ENCODE results near the gene CMTM1.
A peak's percentile ranks its signal among the peaks of the same experiment; 100 is the strongest.

Gene CMTM1, protein sequence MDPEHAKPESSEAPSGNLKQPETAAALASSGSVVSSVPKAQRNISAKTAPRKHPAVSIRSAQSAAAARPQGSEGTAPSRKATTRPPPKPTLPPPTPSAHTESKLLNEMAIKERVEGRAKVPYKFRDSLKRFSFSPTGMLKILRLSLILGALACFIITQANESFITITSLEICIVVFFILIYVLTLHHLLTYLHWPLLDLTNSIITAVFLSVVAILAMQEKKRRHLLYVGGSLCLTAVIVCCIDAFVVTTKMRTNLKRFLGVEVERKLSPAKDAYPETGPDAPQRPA

GRCh38 chr16:66566051-66566901 lies at the start of gene CMTM1:
CMTM1 (plus strand) TSS chr16:66566439; CDS start chr16:66566514, 75 bp downstream.
- in situ Hi-C loops (cut with HindIII; ENCODE audit: low pct_unique_long_range_greater_than_20kb, low sequenced_read_pairs) = no loop called here
- TF ChIP-seq JUND (IDR thresholded peaks at IDR 0.05; ENCODE audit: low read depth) = no peak
- DNase-seq (ENCODE audit: low read depth in 1 of 2, low spot score in 1 of 2) = no peak

- TF ChIP-seq JUND (IDR thresholded peaks at IDR 0.05; ENCODE audit: low read depth) = no peak
- DNase-seq (ENCODE audit: low read depth in 1 of 2, low spot score in 1 of 2) = no peak
Observed at GRCh38 chr16:66516509-66516807, 49.8 kb upstream of the CMTM1 start.

GRCh38 chr16:66516808-66517585 lies 49.2 kb upstream of the CMTM1 start:
- no peak for TF ChIP-seq JUND (IDR thresholded peaks at IDR 0.05; ENCODE audit: low read depth)
- in situ Hi-C loops (cut with HindIII; ENCODE audit: low pct_unique_long_range_greater_than_20kb, low sequenced_read_pairs) = no loop called here
- DNase-seq (ENCODE audit: low read depth in 1 of 2, low spot score in 1 of 2) = peak in 1 of 2 experiments; percentile 63

More at GRCh38 chr16:66516509-66516807, 49.8 kb upstream of the CMTM1 start:
- in situ Hi-C loops (cut with HindIII; ENCODE audit: low pct_unique_long_range_greater_than_20kb, low sequenced_read_pairs) = no loop called here

- in situ Hi-C loops (cut with HindIII; ENCODE audit: low pct_unique_long_range_greater_than_20kb, low sequenced_read_pairs) = no loop called here
- no peak for TF ChIP-seq JUND (IDR thresholded peaks at IDR 0.05; ENCODE audit: low read depth)
- no peak for DNase-seq (ENCODE audit: low read depth in 1 of 2, low spot score in 1 of 2)
Observed at GRCh38 chr16:66517586-66518263, 48.5 kb upstream of the CMTM1 start.

GRCh38 chr16:66519482-66520373 lies 46.5 kb upstream of the CMTM1 start:
- TF ChIP-seq JUND (IDR thresholded peaks at IDR 0.05; ENCODE audit: low read depth) = no peak
- DNase-seq (ENCODE audit: low read depth in 1 of 2, low spot score in 1 of 2) = no peak
- in situ Hi-C loops (cut with HindIII; ENCODE audit: low pct_unique_long_range_greater_than_20kb, low sequenced_read_pairs) = no loop called here

- in situ Hi-C loops (cut with HindIII; ENCODE audit: low pct_unique_long_range_greater_than_20kb, low sequenced_read_pairs) = no loop called here
- TF ChIP-seq JUND (IDR thresholded peaks at IDR 0.05; ENCODE audit: low read depth) = no peak
- no peak for DNase-seq (ENCODE audit: low read depth in 1 of 2, low spot score in 1 of 2)
Observed at GRCh38 chr16:66520406-66521170, 45.7 kb upstream of the CMTM1 start.

DNA sequence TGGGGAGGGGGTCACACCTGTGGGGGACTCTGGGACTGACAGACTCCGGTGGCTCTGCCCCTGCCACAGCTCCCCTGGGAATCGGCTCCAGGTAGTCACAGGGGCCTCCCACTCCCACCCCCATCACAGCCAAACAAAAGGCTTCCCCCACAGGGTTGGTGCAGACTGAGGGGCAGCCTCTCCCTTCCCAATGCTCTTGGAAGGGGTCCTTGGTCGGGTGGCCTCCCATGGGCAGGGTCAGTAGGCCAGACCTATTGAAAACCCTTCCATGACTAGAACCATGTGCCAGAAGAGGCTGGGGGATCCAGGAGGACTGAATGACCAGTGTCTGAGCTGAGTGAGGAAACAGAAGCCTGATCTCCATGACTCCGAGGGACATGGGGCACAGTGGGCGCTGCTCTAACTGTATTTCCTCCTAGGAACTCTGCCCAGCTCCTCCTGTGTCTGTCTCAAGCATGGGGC lies 45.0 kb upstream of the CMTM1 start:
- TF ChIP-seq JUND (IDR thresholded peaks at IDR 0.05; ENCODE audit: low read depth) = no peak
- in situ Hi-C loops (cut with HindIII; ENCODE audit: low pct_unique_long_range_greater_than_20kb, low sequenced_read_pairs) = no loop called here
- DNase-seq (ENCODE audit: low read depth in 1 of 2, low spot score in 1 of 2) = no peak

DNA sequence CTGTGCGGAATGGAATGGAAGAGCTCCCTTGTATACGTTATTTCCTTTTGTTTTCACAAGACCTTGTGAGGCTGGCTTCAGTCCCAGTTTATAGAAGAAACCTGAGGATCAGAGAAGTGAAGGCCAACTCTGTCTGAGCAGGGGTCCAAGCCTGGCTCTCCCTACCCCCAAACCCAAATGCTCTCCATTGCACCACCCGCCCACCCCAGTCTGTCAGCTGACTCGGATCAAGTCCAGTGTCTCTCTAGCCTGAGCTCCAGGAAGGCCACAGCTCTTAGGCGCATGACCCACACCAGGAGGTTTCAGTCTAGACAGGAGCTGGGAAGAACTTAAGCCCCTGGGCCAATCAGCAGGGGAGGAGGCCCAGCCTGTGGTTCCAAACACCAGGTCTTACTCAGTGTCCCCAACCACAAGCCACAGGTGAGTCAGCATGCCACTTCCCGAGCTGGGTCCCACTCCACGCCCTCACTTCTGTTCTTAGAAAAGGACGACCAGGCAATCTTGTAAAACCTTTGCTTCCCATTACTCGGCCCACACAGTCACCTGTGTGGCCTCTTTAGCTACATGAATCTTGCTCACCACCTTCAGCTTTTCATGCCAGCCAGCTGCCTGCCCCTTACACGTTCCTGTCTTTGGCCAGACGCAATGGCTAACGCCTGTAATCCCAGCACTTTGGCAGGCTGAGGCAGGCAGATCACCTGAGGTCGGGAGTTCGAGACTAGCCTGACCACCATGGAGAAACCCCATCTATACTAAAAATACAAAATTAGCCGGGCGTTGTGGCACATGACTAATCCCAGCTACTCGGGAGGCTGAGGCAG lies 44.1 kb upstream of the CMTM1 start:
- in situ Hi-C loops (cut with HindIII; ENCODE audit: low pct_unique_long_range_greater_than_20kb, low sequenced_read_pairs) = no loop called here
- DNase-seq (ENCODE audit: low read depth in 1 of 2, low spot score in 1 of 2) = no peak
- no peak for TF ChIP-seq JUND (IDR thresholded peaks at IDR 0.05; ENCODE audit: low read depth)

GRCh38 chr16:66522816-66523590 lies 43.2 kb upstream of the CMTM1 start:
- in situ Hi-C loops (cut with HindIII; ENCODE audit: low pct_unique_long_range_greater_than_20kb, low sequenced_read_pairs) = no loop called here
- DNase-seq (ENCODE audit: low read depth in 1 of 2, low spot score in 1 of 2) = no peak
- no peak for TF ChIP-seq JUND (IDR thresholded peaks at IDR 0.05; ENCODE audit: low read depth)
